LNCaP clone FGC (cell line): Measurements from ENCODE around the gene TMTC3.
"Not testable (repeated sequence)": the region's sequence is repeated elsewhere in the genome, so short reads cannot be mapped to it uniquely, and the experiment has no call there.

Experiments used
- DNase-seq: peaks from one replicate; pipeline ENCODE4 v3.0.0-alpha.2; 2011; ENCODE audit warnings: low read depth
- H3K4me3 ChIP-seq: 2 replicates; pipeline ENCODE4 v1.5.1; 2011; ENCODE audit warnings: mild to moderate bottlenecking, low read depth, low read length, control low read depth
- CTCF ChIP-seq: IDR thresholded peaks from 2 replicates; pipeline ENCODE4 v1.5.1; 2012; ENCODE audit warnings: mild to moderate bottlenecking; ENCODE audit not compliant: control insufficient read depth, insufficient read depth; ENCODE audit errors: extremely low read depth

Gene TMTC3

DNA sequence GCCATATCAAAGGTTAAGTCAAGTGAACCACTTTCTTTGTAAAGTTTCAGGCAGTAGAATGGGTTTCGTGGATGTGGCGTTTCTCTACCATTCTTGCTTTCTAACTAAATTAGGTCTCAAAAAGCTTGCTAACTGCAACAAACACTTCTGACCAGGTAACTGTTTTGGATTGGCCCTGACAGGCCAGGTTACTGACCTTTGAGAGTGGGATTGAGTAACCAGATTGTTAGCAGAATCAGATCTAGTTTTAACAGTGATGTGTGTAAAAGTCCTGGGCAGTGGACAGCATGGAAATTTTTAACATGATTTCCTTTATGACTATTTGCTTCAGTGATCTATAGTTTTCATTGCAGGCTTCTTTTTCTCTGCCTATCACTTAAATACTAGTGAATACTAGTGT is 57.9 kb downstream of the TMTC3 start:
- DNase-seq, result no peak
- TF ChIP-seq CTCF, result no peak

DNA sequence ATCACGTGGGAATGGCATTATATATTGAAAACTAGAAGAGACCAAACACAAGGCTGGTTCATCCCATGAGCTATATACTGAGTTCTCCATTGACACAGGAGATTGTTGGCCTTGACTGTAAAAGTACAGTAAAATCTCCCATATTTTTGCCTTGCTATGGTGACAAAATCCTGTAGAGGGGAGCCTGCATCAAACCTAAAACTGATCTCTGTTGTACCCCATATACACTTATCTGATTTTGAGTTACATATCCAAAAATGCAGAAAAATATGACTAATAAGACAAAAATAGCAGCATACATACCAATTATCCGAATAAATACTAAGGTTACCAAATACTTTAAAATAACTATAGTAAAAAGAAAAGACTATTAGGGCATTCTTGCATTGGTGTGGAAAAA is 60.4 kb downstream of the TMTC3 start:
- no peak for DNase-seq
- no peak overlapping the region for H3K4me3 ChIP-seq
- no peak for TF ChIP-seq CTCF

More for the DNA sequence above, 57.9 kb downstream of the TMTC3 start:
- H3K4me3 ChIP-seq, result no peak overlapping the region

DNA sequence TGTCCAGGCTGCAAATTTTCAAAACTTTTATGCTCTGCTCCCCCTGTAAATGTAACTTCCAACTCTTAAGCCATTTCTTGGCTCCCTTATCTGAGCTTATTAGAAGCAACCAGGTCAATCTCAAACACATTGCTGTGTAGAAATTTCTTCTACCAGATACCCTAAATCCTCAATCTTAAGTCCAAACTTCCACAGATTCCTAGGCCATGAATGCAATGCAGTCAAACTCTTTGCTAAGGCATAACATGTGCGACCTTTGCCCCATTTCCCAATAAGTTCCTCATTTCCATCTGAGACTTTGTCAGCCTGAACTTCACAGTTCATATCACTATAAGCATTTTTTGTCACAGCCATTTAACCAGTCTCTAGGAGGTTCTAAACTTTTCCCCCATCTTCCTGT is 64.5 kb downstream of the TMTC3 start:
- H3K4me3 ChIP-seq, result no peak overlapping the region
- no peak for DNase-seq

GRCh38 chr12:88207921-88208620 is 66.0 kb downstream of the TMTC3 start:
- DNase-seq, result no peak
- no peak overlapping the region for H3K4me3 ChIP-seq
- TF ChIP-seq CTCF, result no peak

More for the DNA sequence above, 64.5 kb downstream of the TMTC3 start:
- TF ChIP-seq CTCF, result no peak

DNA sequence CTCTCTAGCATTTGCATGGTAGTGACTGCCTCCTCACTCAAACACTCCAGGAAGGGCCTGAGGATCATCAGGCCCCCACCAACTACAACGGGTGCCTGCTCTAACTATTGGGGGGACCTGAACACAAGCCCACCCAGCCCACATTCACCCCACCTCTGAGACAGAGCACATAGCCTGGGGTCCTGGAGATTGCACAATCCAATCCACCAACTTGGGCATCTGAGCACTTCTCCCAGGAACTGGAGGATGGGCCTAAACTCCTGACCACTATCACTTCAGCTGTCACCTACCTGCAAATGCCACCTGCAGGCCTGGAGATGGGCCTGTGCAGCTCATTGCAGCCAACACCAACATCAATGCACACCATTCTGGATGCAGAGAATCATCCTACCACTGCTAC is 66.6 kb downstream of the TMTC3 start:
- TF ChIP-seq CTCF, result no peak
- no peak for DNase-seq
- H3K4me3 ChIP-seq, result no peak overlapping the region

GRCh38 chr12:88210311-88210710 is 68.2 kb downstream of the TMTC3 start:
- DNase-seq, H3K4me3 ChIP-seq: not testable (repeated sequence)

DNA sequence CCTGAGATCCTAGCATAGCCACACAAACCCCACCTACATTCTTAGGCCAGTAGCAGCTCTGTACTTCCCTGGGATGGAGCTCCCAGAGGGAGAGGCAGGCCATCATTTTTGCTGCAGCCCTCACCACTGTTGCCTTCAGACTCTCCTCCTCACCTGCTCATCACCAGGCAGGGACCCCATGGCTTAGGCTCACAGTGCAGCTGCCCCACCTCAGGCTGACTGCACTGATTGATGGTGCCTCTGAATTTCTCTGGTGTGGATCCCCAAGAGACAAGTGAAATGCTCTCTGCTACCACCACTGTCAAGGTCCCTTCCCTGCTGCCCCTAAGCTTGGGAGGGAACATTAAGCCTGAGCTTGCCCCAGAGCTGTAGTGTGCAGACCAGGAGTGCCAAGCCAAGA is 76.2 kb downstream of the TMTC3 start:
- no peak for DNase-seq
- no peak for TF ChIP-seq CTCF

More for the DNA sequence above, 76.2 kb downstream of the TMTC3 start:
- H3K4me3 ChIP-seq, result no peak overlapping the region
